ENCODE results near the gene BTN1A1.
"Not testable (repeated sequence)": the region's sequence is repeated elsewhere in the genome, so short reads cannot be mapped to it uniquely, and the experiment has no call there.

Gene BTN1A1

GRCh38 chr6:26537846-26538571 lies 37.9 kb downstream of the BTN1A1 start, which contains the start of gene HMGN4:
TSS of gene HMGN4 (plus strand) at chr6:26538366. CDS start at chr6:26545207, 6,841 bp downstream.
- DNase-seq (ENCODE audit: low spot score) = peak; percentile 75

- no peak for DNase-seq (ENCODE audit: low spot score)
These were observed 38.4 kb downstream of the BTN1A1 start for GRCh38 chr6:26538572-26538902.

GRCh38 chr6:26539071-26539615 lies 39.0 kb downstream of the BTN1A1 start:
- no peak for DNase-seq (ENCODE audit: low spot score)

- DNase-seq (ENCODE audit: low spot score) = no peak
These were observed 41.5 kb downstream of the BTN1A1 start for GRCh38 chr6:26541579-26541978.

- peak; percentile 41 for DNase-seq (ENCODE audit: low spot score)
These were observed 43.9 kb downstream of the BTN1A1 start for GRCh38 chr6:26543953-26544352.

GRCh38 chr6:26544473-26544872 lies 44.4 kb downstream of the BTN1A1 start:
- DNase-seq (ENCODE audit: low spot score) = no peak

GRCh38 chr6:26545627-26546026 lies 45.5 kb downstream of the BTN1A1 start:
- DNase-seq (ENCODE audit: low spot score) = no peak

GRCh38 chr6:26547363-26547762 lies 47.3 kb downstream of the BTN1A1 start:
- DNase-seq (ENCODE audit: low spot score) = not testable (repeated sequence)

GRCh38 chr6:26550250-26550993 lies 50.3 kb downstream of the BTN1A1 start:
- DNase-seq (ENCODE audit: low spot score) = peak; percentile 64

GRCh38 chr6:26552205-26552604 lies 52.1 kb downstream of the BTN1A1 start:
- DNase-seq (ENCODE audit: low spot score) = no peak

GRCh38 chr6:26552640-26553188 lies 52.6 kb downstream of the BTN1A1 start:
- DNase-seq (ENCODE audit: low spot score) = no peak

- DNase-seq (ENCODE audit: low spot score) = peak; percentile 42
These were observed 53.1 kb downstream of the BTN1A1 start for GRCh38 chr6:26553264-26553634.

- DNase-seq (ENCODE audit: low spot score) = peak; percentile 71
These were observed 53.7 kb downstream of the BTN1A1 start for GRCh38 chr6:26553635-26554446.

- DNase-seq (ENCODE audit: low spot score) = no peak
These were observed 54.3 kb downstream of the BTN1A1 start for GRCh38 chr6:26554447-26554696.

- no peak for DNase-seq (ENCODE audit: low spot score)
These were observed 54.8 kb downstream of the BTN1A1 start for GRCh38 chr6:26554697-26555504.

- DNase-seq (ENCODE audit: low spot score) = no peak
These were observed 55.6 kb downstream of the BTN1A1 start for GRCh38 chr6:26555505-26556262.

- DNase-seq (ENCODE audit: low spot score) = peak; percentile 81
These were observed 56.4 kb downstream of the BTN1A1 start for GRCh38 chr6:26556263-26557070.

All from hepatic stellate cell (primary cell).